BE2C (cell line): ENCODE results near the gene YJEFN3.

Experiments used
- DNase-seq: peaks from one replicate; pipeline ENCODE4 v3.0.0-alpha.2; 2020
- H3K27me3 ChIP-seq: fragments of 250-450 bp; sonication (Bioruptor Pico); 2 replicates; pipeline ENCODE4 v1.5.1; 2020; ENCODE audit warnings: mild to moderate bottlenecking
- H3K36me3 ChIP-seq: fragments of 250-450 bp; sonication (Bioruptor Pico); 2 replicates; pipeline ENCODE4 v1.5.1; 2020; ENCODE audit warnings: mild to moderate bottlenecking
- H3K4me1 ChIP-seq: fragments of 250-450 bp; sonication (Bioruptor Pico); 2 replicates; pipeline ENCODE4 v1.5.1; 2020
- H3K4me3 ChIP-seq: 2 replicates; pipeline ENCODE4 v1.5.1; 2011; ENCODE audit warnings: low read depth, low read length
- H3K9me3 ChIP-seq: fragments of 250-450 bp; sonication (Bioruptor Pico); 2 replicates; pipeline ENCODE4 v1.5.1; 2020
- CTCF ChIP-seq: IDR thresholded peaks from 2 replicates; pipeline ENCODE4 v1.5.1; 2012; ENCODE audit warnings: mild to moderate bottlenecking, low read depth, low read length

The YJEFN3 gene

GRCh38 chr19:19539698-19540063 lies 11.0 kb downstream of the YJEFN3 start:
- TF ChIP-seq CTCF, result no peak
- Histone ChIP-seq H3K4me1 (no peaks in the 10 kb centered on the region), H3K9me3 (peaks cover 3% of the 10 kb centered on the region), H3K36me3 (no peaks in the 10 kb centered on the region), H3K4me3 (no peak overlapping the region), H3K27me3 (peaks cover 14% of the 10 kb centered on the region)
- DNase-seq, result no peak

GRCh38 chr19:19540064-19540714 lies 11.5 kb downstream of the YJEFN3 start:
- Histone ChIP-seq H3K4me3 (no peak overlapping the region), H3K36me3 (no peaks in the 10 kb centered on the region), H3K9me3 (peaks cover 3% of the 10 kb centered on the region), H3K27me3 (peaks cover 14% of the 10 kb centered on the region), H3K4me1 (no peaks in the 10 kb centered on the region)
- peak; percentile 58 for DNase-seq
- TF ChIP-seq CTCF, result no peak

DNA sequence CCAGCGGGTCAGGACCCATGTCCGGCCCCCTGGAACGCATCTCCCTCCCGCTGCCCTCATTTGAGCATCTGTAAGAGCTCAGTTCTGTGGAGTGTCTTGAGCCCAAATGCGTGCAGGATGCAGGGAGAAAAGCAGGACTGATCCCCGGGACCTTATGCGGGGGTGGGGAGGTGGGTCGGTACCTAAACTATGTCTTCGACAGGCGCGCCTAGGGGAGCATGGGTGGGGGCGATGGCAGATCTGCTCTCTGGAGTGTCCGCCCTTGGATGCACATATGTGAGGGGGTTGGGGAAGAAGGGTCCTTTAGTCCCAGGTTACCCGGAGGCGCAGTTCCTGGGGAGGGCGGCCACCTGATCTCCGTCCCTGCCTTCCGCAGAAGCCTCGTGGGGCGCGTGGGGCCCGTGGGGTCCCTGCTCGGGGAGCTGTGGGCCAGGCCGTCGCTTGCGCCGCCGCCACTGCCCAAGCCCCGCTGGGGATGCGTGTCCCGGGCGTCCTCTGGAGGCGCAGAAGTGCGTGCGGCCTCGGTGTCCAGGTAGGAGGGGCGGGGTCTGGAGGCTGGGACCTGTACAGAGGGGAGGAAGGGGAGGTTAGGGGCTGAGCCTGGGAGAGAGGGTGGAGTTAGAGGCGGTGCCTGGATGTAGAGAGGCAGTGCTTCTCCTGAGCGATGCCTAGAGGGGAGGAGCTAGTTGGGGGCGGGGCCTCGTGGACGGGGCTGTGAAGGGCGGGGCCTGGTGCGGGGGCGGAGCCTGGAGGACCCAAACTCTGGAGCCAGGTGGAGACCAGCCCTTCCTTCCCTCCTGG lies 12.2 kb downstream of the YJEFN3 start:
- H3K27me3 ChIP-seq, result peaks cover 14% of the 10 kb centered on the region
- DNase-seq, result peak; percentile 59
- H3K4me3 ChIP-seq, result no peak overlapping the region
- no peaks in the 10 kb centered on the region for H3K4me1 ChIP-seq
- TF ChIP-seq CTCF, result no peak
- H3K36me3 ChIP-seq, result no peaks in the 10 kb centered on the region
- peaks cover 3% of the 10 kb centered on the region for H3K9me3 ChIP-seq

DNA sequence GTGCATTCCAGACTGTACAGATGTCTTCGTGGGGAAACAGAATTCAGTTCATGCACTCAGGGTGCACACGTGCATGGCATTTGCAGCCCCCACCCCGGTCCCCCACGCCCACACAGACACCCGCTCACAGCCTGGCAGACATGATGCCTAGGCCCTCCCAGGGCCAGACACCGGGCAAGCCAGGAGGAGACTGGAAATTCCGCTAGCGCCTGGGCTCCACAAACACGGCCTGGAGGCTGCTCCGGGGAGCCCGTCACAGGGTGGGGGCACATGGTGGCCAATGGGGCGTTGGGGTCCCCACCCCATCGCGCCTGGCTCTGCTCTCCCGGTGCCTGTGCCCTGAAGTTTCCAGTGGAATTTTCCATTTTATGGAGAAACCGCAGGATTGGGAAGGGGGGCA lies 12.9 kb downstream of the YJEFN3 start:
- Histone ChIP-seq H3K27me3 (peaks cover 14% of the 10 kb centered on the region), H3K4me1 (no peaks in the 10 kb centered on the region), H3K36me3 (no peaks in the 10 kb centered on the region), H3K4me3 (no peak overlapping the region), H3K9me3 (peaks cover 3% of the 10 kb centered on the region)
- no peak for DNase-seq
- TF ChIP-seq CTCF, result no peak

GRCh38 chr19:19542507-19542906 lies 13.8 kb downstream of the YJEFN3 start:
- H3K36me3 ChIP-seq, result no peaks in the 10 kb centered on the region

More at GRCh38 chr19:19542507-19542906, 13.8 kb downstream of the YJEFN3 start:
- Histone ChIP-seq H3K27me3 (peaks cover 11% of the 10 kb centered on the region), H3K4me1 (no peaks in the 10 kb centered on the region), H3K4me3 (no peak overlapping the region), H3K9me3 (peaks cover 3% of the 10 kb centered on the region)
- DNase-seq, result no peak
- TF ChIP-seq CTCF, result no peak
